Stomach (tissue), 9 donors: ENCODE results near the gene PLCH1. TPM values are rescaled to one million over a fixed set of nuclear protein-coding genes. Genes with fewer than 3 reads are reported as not detected.

Source experiments
- DNase-seq, 2 donors: peaks; one replicate each; pipeline versions ENCODE4 v3.0.0 to v3.0.0-alpha.2; 2013 to 2019
- H3K27ac ChIP-seq, 5 donors: fragments of 200-600 bp in 4 of 5; sonication (generic) in 4 of 5; one replicate each; pipeline ENCODE4 v1.5.1; 2013 to 2019; ENCODE audit warnings: mild to moderate bottlenecking in 1 of 5, moderate library complexity in 1 of 5
- H3K27me3 ChIP-seq, 3 donors: fragments of 200-600 bp; sonication (generic); one replicate each; pipeline ENCODE4 v1.5.1; 2017 to 2019; ENCODE audit warnings: mixed run types in 1 of 3
- H3K36me3 ChIP-seq, 4 donors: fragments of 200-600 bp; sonication (generic); 1 replicate in 3 of 4; 2 replicates in 1 of 4; pipeline ENCODE4 v1.5.1; 2016 to 2019
- H3K4me1 ChIP-seq, 4 donors: fragments of 200-600 bp; sonication (generic); one replicate each; pipeline ENCODE4 v1.5.1; 2016 to 2019
- H3K4me3 ChIP-seq, 4 donors: fragments of 200-600 bp; sonication (generic) in 3 of 4; one replicate each; pipeline ENCODE4 v1.5.1; 2016 to 2019; ENCODE audit warnings: mild to moderate bottlenecking in 1 of 4
- H3K9me3 ChIP-seq, 4 donors: fragments of 200-600 bp; sonication (generic); one replicate each; pipeline ENCODE4 v1.5.1; 2016 to 2019
- EP300 ChIP-seq: sonication (generic); formaldehyde crosslinking; IDR thresholded peaks from one replicate; pipeline ENCODE4 v1.6.1; 2017; ENCODE audit warnings: antibody characterized with exemption
- POLR2A ChIP-seq, 4 donors: fragments of 450-650 bp; IDR thresholded peaks; one replicate each; pipeline ENCODE4 v1.6.1; 2016; ENCODE audit warnings: antibody characterized with exemption in 4 of 4, control low read depth in 2 of 4, mild to moderate bottlenecking in 1 of 4, moderate library complexity in 1 of 4
- POLR2AphosphoS5 ChIP-seq, 3 donors: sonication (generic); formaldehyde crosslinking; IDR thresholded peaks; one replicate each; pipeline ENCODE4 v1.6.1; 2016; ENCODE audit warnings: antibody characterized with exemption in 3 of 3
- WGBS, 5 donors: extraction: QIAGEN DNeasy Blood & Tissue Kit in 3 of 5; methylation state at CpG; one replicate each; pipeline versions ENCODE4 v1.1.5 to v1.1.7; 2013 to 2018; 5-methylcytosine and 5-hydroxymethylcytosine counted together
- intact Hi-C: fragments of 100-400 bp; cut with DNase I; formaldehyde crosslinking; loops from one replicate; pipeline ENCODE4 v1.15.1; 2023; ENCODE audit warnings: low total_unique reads
- polyA plus RNA-seq, 3 donors: library from polyadenylated mRNA; stranded (reverse); fragments of 200-250 nt; gene quantifications; one replicate each; pipeline ENCODE4 v1.2.3, GENCODE V29; 2013
- total RNA-seq, 5 donors: library from RNA; depleted of rRNA; stranded (reverse); fragments of >200 nt; gene quantifications; one replicate each; pipeline versions ENCODE4 v1.1.0 to v1.2.3, GENCODE V29; 2014 to 2016
- TF ChIP-seq, protein P1 (sequence below), 7 experiments: fragments of 450-650 bp in 4 of 7; fragments of 200-600 bp in 3 of 7; sonication (generic) in 3 of 7; IDR thresholded peaks; one replicate each; pipeline ENCODE4 v1.5.1; 2016 to 2019; ENCODE audit warnings: antibody characterized with exemption in 7 of 7, control low read depth in 2 of 7, mild to moderate bottlenecking in 1 of 7
- donor health status: healthy with polysubstance abuse.
- donor health status: Bipolar disorder and iron deficiency.
- donor health status: healthy.

Gene PLCH1
- total and polyA plus RNA-seq, 8 donors, result 0.75 to 18.8 (median 3.3) TPM

- 86 to 92% (median 92%) methylated on average over 5 of the region's 5 CpGs for WGBS, 5 donors
- H3K4me3 ChIP-seq, result no peak overlapping the region
- no peaks in the 10 kb centered on the region for H3K9me3 ChIP-seq
- TF ChIP-seq, protein P1, sequence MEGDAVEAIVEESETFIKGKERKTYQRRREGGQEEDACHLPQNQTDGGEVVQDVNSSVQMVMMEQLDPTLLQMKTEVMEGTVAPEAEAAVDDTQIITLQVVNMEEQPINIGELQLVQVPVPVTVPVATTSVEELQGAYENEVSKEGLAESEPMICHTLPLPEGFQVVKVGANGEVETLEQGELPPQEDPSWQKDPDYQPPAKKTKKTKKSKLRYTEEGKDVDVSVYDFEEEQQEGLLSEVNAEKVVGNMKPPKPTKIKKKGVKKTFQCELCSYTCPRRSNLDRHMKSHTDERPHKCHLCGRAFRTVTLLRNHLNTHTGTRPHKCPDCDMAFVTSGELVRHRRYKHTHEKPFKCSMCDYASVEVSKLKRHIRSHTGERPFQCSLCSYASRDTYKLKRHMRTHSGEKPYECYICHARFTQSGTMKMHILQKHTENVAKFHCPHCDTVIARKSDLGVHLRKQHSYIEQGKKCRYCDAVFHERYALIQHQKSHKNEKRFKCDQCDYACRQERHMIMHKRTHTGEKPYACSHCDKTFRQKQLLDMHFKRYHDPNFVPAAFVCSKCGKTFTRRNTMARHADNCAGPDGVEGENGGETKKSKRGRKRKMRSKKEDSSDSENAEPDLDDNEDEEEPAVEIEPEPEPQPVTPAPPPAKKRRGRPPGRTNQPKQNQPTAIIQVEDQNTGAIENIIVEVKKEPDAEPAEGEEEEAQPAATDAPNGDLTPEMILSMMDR (IDR thresholded peaks at IDR 0.05), result no peak
- no peak for TF ChIP-seq POLR2AphosphoS5 (IDR thresholded peaks at IDR 0.05)
- no peak for TF ChIP-seq POLR2A (IDR thresholded peaks at IDR 0.05)
- no peak for TF ChIP-seq EP300
- no peaks in the 10 kb centered on the region for H3K27me3 ChIP-seq
- H3K36me3 ChIP-seq, result peaks cover 0 to 20% (median 4%) of the 10 kb centered on the region in 4 donors
- no peak overlapping the region for H3K27ac ChIP-seq
- no peak for DNase-seq
- no peaks in the 10 kb centered on the region for H3K4me1 ChIP-seq
- intact Hi-C loops, result no loop called here
Measured at GRCh38 chr3:155502630-155503029, 242.2 kb downstream of the PLCH1 start.

DNA sequence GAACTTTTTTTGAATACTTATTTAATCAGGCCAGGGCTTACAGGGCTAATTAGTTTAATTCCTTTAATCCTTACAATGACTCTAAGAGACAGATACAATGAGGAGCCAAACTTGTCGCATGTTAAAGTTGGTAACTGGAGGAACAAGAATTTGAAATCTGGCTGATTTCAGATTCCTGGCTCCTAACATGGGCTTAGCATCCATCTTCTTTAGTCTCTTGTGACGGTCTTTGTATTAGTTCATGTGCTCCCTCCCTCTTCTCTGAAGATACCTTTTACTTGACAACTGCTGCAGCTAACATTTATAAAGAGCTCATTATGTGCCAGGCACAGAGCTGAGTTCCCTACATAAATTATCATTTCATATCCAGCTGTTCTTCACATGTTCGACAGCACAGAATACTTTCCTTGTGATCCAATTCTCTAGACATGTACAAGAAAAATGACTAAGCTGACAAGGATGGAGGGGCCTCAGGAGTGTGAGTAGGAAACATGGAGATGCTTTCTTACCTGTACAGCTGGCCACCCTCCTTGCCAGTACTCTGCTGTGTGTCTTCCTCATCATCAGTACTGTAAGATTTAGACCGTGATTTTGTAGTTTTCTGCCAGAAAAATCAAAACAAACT, 244.6 kb downstream of the PLCH1 start:
- Histone ChIP-seq H3K4me1 (no peaks in the 10 kb centered on the region), H3K27me3 (no peaks in the 10 kb centered on the region), H3K36me3 (peaks cover 0 to 32% (median 5%) of the 10 kb centered on the region in 4 donors), H3K27ac (no peak overlapping the region), H3K4me3 (no peak overlapping the region), H3K9me3 (no peaks in the 10 kb centered on the region)
- WGBS, 5 donors, result 72 to 86% (median 82%) methylated on average over 4 of the region's 4 CpGs
- intact Hi-C loops, result no loop called here
- TF ChIP-seq POLR2AphosphoS5 (IDR thresholded peaks at IDR 0.05) (no peak), EP300 (no peak), POLR2A (IDR thresholded peaks at IDR 0.05) (no peak)
- TF ChIP-seq, protein P1 (IDR thresholded peaks at IDR 0.05), result no peak
- no peak for DNase-seq

GRCh38 chr3:155497930-155498647, 246.8 kb downstream of the PLCH1 start:
- DNase-seq, result no peak
- Histone ChIP-seq H3K27me3 (no peaks in the 10 kb centered on the region), H3K4me3 (no peak overlapping the region), H3K4me1 (no peaks in the 10 kb centered on the region), H3K9me3 (no peaks in the 10 kb centered on the region), H3K27ac (no peak overlapping the region), H3K36me3 (peaks cover 0 to 32% (median 5%) of the 10 kb centered on the region in 4 donors)
- TF ChIP-seq EP300 (no peak), POLR2A (IDR thresholded peaks at IDR 0.05) (no peak), POLR2AphosphoS5 (IDR thresholded peaks at IDR 0.05) (no peak)
- TF ChIP-seq, protein P1 (IDR thresholded peaks at IDR 0.05), result no peak
- intact Hi-C loops, result no loop called here
- 85 to 88% (median 87%) methylated on average over 5 of the region's 5 CpGs for WGBS, 5 donors

DNA sequence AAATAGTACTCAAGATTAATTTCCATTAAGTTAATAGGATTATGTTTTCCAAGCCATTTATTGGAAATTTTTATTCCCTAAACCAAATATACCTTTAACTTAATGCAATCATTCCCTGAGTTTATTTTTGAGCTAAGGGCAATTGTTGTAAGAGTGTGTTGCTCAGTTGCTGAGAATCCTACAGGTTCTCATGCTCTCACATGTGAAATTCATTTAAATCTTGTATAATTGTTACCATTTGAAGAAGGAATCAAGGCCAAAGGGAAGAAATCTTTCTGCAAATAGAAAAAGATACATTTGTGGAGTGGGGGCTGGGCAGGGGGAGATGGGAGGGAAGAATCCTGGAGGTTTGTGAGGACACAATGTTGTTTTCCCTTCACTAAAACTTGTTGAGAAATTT, 248.7 kb downstream of the PLCH1 start:
- DNase-seq, result no peak
- Histone ChIP-seq H3K27me3 (no peaks in the 10 kb centered on the region), H3K9me3 (no peaks in the 10 kb centered on the region), H3K4me1 (no peaks in the 10 kb centered on the region), H3K4me3 (no peak overlapping the region), H3K36me3 (peaks cover 0 to 39% (median 5%) of the 10 kb centered on the region in 4 donors), H3K27ac (no peak overlapping the region)
- intact Hi-C loops, result no loop called here
- TF ChIP-seq, protein P1 (IDR thresholded peaks at IDR 0.05), result no peak
- TF ChIP-seq POLR2AphosphoS5 (IDR thresholded peaks at IDR 0.05), result no peak
- no peak for TF ChIP-seq EP300
- no peak for TF ChIP-seq POLR2A (IDR thresholded peaks at IDR 0.05)
